NCI-H82 treated with DMSO at 0.1 percent for 48 hours (cell line): Measurements from ENCODE around the gene ARID5B.

Experiments
- DNase-seq: peaks from one replicate; lab custom pipeline; 2025; ENCODE audit not compliant: unreplicated experiment; lab: John Stamatoyannopoulos, UW

The ARID5B gene

GRCh38 chr10:62007145-62007544 lies 105.6 kb downstream of the ARID5B start:
- DNase-seq = no peak

GRCh38 chr10:62008196-62008595 lies 106.7 kb downstream of the ARID5B start:
- DNase-seq = no peak

DNA sequence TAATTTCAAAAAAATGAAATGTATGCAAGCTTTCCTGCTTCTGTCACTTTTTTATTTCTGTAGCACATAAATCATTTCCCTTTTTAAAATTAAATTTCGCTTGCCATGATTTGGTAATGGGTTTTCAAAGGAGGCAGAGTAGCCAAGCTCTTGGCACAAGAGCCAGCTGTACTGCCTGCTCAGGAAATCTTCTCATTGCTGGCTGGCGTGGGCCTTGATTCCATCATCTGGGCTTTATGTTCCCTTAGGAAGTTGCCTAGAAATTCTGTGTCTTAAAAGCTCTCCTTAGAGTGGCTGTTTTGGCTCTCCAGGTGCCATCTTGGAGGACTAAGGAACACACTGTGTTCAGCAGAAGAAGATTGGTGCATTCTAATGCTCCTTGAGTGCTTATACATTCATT lies 107.4 kb downstream of the ARID5B start:
- no peak for DNase-seq

GRCh38 chr10:62010366-62010765 lies 108.9 kb downstream of the ARID5B start:
- DNase-seq = no peak

DNA sequence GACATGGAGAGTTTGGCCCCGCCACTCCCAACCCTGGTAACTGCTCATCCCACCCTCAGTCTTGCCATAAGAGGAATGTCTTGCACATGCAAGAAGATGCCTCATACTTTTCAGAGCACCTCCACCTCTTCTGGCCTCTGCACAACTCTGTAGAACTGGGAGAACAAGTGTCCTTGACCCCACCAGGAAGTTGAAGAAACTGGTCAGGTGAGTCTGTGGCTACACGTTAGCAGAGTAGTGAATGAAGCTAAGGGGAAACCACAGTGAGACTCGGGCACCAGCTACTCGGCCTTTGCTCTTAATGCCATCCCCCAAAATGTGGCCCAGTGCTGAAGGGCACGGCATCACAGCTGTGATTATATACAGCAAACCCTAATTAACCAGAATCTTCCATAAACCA lies 110.1 kb downstream of the ARID5B start:
- DNase-seq = no peak

- DNase-seq = no peak
Measured at GRCh38 chr10:62012318-62012717, 110.8 kb downstream of the ARID5B start.

DNA sequence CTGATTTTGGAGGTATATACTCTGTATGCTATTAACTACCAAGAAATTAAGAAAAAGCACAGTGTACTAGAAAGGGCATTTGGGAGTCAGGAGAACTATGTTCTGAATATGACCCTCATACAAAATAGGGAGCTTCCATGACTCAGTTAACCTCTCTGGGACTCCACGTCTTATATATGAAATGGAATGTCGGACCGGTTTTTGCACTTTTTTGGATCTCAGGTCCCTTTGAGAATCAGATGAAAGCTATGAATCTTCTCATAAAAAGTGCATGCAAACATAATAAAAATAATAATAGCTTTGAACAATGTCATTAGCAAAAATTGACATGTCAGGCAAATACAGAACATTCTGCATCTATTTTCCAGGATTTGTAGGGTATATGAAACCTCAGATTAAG lies 113.0 kb downstream of the ARID5B start:
- DNase-seq = no peak

GRCh38 chr10:62015994-62016393 lies 114.5 kb downstream of the ARID5B start:
- no peak for DNase-seq

DNA sequence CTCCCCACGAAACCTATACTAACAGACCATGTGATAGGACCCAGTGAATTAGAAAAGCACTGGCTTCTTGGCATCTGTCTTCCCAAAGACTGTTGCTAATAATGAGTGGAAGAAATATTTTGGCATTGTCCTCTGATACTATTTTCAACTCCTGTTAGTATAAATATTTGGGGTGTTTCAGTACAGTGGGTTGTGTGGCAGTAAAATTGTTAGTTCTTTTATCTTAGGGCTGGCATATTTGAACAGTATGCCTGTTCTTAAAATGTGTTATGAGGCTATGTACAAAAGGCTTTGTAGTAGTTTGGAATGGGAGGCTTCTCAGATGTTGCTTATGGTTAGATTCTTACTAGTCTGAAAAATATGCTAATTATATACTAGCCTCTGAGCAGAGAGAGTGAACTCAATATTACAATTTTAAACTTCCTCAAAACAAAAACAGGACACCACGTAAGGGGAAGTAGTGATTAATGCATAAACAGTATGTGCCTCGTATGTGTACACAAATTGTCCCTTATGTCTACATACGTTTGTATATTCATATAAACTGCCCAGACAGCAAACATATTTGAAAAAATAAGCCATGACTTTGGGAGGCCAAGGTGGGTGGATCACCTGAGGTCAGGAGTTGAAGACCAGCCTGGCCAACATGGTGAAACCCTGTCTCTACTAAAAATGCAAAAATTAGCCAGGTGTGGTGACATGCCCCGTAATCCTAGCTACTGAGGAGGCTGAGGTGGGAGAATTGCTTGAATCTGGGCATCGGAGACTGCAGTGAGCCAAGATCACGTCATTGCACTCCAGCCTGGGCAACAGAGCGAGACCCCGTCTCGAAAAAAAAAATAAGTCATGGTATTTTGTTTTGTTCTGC lies 115.4 kb downstream of the ARID5B start:
- no peak for DNase-seq

DNA sequence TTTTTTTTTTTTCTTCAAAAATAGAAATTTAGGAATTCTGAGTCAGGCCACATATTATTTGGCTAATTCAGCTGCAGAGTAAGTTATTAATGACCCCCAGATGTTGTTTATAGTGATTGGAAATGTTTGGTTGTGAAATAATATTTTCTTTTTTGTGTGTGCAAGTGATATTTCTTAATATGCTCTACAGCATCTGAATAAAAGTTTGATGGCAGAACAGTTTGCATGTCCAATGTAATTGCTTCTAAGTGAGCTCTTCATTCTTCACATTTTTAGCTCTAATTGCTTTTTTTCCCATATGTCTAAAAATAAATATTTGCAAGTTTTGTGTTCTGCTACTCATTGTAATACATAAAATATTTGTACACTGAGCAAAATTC lies 116.0 kb downstream of the ARID5B start:
- no peak for DNase-seq

GRCh38 chr10:62018131-62018911 lies 116.8 kb downstream of the ARID5B start:
- no peak for DNase-seq

GRCh38 chr10:62019013-62019684 lies 117.7 kb downstream of the ARID5B start:
- DNase-seq = no peak

- DNase-seq = no peak
Measured at GRCh38 chr10:62019685-62020359, 118.3 kb downstream of the ARID5B start.

DNA sequence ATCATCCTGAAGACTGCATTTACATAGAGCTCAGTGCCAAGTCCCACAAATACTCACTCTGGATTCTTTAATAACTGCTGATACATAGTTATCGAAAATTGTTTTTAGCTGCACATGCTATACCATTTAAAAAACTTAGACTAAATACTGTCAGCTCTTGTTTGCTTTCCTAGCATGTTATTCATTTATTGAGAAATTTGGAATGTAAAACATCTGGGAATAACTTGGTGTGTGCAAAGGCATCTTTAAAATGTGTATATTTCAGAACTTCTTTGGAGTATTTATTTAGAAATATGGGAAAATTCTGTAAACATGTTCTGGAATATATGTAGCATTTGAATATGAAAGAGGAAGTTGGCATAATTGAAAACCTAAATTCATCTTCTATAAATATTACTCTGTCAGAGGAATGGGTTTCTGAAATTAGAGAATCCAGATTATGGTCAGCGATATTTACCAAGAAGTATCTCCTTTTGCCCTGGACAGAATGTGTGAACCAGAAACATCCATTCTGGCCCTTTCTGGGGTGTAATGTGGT lies 119.7 kb downstream of the ARID5B start:
- DNase-seq = no peak

DNA sequence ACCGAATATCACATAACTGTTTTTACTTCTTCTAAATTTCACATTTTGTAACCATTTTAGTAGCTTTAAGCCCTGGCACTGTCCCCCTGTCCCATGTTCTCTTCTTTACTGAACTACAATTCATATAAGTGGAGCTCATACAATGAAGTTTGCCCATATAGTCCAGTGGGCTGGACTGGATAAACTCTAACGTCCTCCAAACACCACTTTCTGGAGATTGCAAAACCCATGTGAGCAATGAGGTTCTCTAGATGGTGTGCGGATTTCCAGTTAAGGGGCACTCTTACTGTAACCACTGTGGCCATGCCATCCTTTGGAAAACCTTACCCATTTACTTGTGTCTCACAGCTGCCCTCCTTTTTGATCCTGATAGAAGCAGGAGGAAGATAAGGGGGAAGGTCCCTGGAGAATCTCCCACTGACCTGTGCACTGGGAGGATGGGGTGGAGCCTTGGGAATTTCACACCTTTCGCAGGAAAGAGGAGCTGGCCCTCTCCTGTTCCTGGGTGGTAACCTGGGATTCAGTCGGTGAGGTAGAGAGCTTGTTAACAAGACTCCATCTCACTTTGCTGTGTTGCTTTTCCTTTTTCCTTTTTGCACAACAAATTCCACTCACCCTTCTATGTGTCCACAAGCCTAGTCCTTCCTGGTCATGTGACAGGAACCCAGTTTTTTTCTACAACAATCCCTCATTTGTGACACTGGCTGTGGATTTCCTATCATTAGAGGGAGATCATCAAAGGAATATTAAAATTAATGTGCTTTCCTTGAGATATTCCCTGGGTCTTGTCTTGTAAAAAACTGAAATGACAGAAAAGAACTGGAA lies 120.7 kb downstream of the ARID5B start:
- DNase-seq = no peak

- no peak for DNase-seq
Measured at GRCh38 chr10:62022830-62023229, 121.3 kb downstream of the ARID5B start.

GRCh38 chr10:62023329-62023728 lies 121.8 kb downstream of the ARID5B start:
- DNase-seq = no peak

GRCh38 chr10:62024026-62024701 lies 122.7 kb downstream of the ARID5B start:
- DNase-seq = no peak

DNA sequence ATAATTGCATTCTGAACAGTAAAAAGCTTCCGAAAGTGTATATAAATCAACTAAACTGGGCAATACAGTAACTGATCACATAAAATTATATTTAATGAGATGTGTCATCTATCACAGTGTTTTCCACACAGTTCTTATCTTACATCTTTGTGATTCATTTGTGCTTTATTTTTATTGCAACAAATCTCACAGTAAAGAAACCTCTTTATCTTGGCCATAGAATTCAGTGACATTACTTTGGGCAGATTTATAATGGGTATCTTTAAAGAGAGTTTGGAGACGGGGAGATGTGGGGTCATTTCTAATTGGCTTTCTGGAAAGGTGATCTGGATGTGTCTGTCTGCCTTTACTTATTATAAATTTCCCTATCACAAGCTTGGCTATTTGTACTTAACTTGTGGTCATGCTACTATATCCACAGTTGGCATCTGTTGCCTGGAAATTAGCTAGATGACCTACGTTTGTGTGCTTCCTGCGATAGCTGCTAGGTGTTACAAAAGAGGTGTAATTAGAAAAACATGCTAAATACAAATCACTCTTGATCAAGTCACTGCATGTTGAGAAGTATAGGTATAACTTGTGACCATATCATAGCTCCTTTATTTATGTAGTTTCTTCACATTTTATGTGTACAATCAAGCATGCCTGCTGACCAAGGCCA lies 123.8 kb downstream of the ARID5B start:
- DNase-seq = no peak
